Measurements from ENCODE around the gene CARD14.

DNA sequence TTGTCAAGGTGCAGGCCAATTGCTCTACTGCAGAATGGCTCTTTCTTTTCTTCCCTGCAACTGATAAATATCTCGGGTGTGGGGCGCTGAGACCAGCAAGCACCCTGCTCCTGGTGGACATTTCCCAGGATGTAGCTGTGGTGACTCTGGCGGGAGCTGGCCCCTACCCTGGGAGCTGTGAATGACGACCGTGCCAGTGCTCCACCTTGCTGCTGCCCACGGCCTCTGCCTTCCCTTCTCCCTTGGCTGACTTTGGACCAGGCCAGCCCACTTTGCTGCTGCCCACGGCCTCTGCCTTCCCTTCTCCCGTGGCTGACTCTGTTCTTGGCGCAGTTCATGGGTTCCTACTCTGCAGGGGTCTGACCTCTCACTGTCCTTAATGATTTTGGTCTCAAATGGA is 16.1 kb downstream of the CARD14 start:
- no peak for TF ChIP-seq CTCF (optimal IDR thresholded peaks at IDR 0.05 in 1 of 3, IDR thresholded peaks at IDR 0.05 in 1 of 3, conservative IDR thresholded peaks at IDR 0.05 in 1 of 3; ENCODE audit: extremely low read depth in 1 of 3, insufficient read depth in 2 of 3, low read length in 3 of 3)
- no peak for TF ChIP-seq EZH2 (IDR thresholded peaks at IDR 0.05; ENCODE audit: low read length)

Measured in keratinocyte (primary cell).